H9 (cell line): Measurements from ENCODE around the gene RTF2. TPM values are rescaled to one million over a fixed set of nuclear protein-coding genes. Genes with fewer than 3 reads are reported as not detected.

Experiments
- DNase-seq: peaks from one replicate; pipeline ENCODE4 v3.0.0-alpha.2; 2017
- H2AFZ ChIP-seq: one replicate; pipeline ENCODE4 v1.6.1; 2013; ENCODE audit warnings: mild to moderate bottlenecking, low read length, control low read depth, moderate library complexity
- H2AK5ac ChIP-seq: 2 replicates; pipeline ENCODE4 v1.6.1; 2013; ENCODE audit warnings: low read length, control low read depth, mixed read lengths; ENCODE audit not compliant: insufficient read length
- H2BK120ac ChIP-seq: one replicate; pipeline ENCODE4 v1.6.1; 2013; ENCODE audit warnings: low read depth, mild to moderate bottlenecking, low read length, control low read depth, inconsistent platforms; ENCODE audit not compliant: poor library complexity, severe bottlenecking
- H2BK12ac ChIP-seq: 2 replicates; pipeline ENCODE4 v1.6.1; 2013; ENCODE audit warnings: low read length, control low read depth, mixed read lengths, low read depth; ENCODE audit not compliant: insufficient read length
- H2BK15ac ChIP-seq: 2 replicates; pipeline ENCODE4 v1.6.1; 2013; ENCODE audit warnings: low read depth, low read length, control low read depth
- H2BK20ac ChIP-seq: one replicate; pipeline ENCODE4 v1.6.1; 2013; ENCODE audit warnings: low read depth, mild to moderate bottlenecking, low read length, control low read depth, inconsistent platforms; ENCODE audit not compliant: poor library complexity, severe bottlenecking
- H2BK5ac ChIP-seq: 2 replicates; pipeline ENCODE4 v1.6.1; 2013; ENCODE audit warnings: low read length, control low read depth, mixed read lengths; ENCODE audit not compliant: insufficient read length
- H3K14ac ChIP-seq: 2 replicates; pipeline ENCODE4 v1.6.1; 2013; ENCODE audit warnings: low read length, control low read depth; ENCODE audit not compliant: insufficient read depth
- H3K18ac ChIP-seq: 2 replicates; pipeline ENCODE4 v1.6.1; 2013; ENCODE audit warnings: low read depth, mild to moderate bottlenecking, mixed read lengths, low read length, control low read depth; ENCODE audit not compliant: insufficient read length
- H3K23ac ChIP-seq: 2 replicates; pipeline ENCODE4 v1.6.1; 2013; ENCODE audit warnings: low read length, control low read depth, mixed read lengths, low read depth; ENCODE audit not compliant: insufficient read length
- H3K23me2 ChIP-seq: 2 replicates; pipeline ENCODE4 v1.6.1; 2013; ENCODE audit warnings: low read depth, mild to moderate bottlenecking, mixed read lengths, low read length, control low read depth; ENCODE audit not compliant: insufficient read length, poor library complexity, severe bottlenecking
- H3K27ac ChIP-seq: 2 replicates; pipeline ENCODE4 v1.5.1; 2013; ENCODE audit warnings: low read length, control low read depth, mixed read lengths, low read depth; ENCODE audit not compliant: insufficient read length
- H3K27me3 ChIP-seq: 2 replicates; pipeline ENCODE4 v1.6.1; 2013; ENCODE audit warnings: low read length, control low read depth, inconsistent platforms; ENCODE audit not compliant: insufficient read depth
- H3K4ac ChIP-seq: 2 replicates; pipeline ENCODE4 v1.6.1; 2013; ENCODE audit warnings: low read depth, mild to moderate bottlenecking, control low read depth, inconsistent platforms, low read length, moderate library complexity
- H3K4me1 ChIP-seq: 2 replicates; pipeline ENCODE4 v1.6.1; 2013; ENCODE audit warnings: low read length, control low read depth, inconsistent platforms; ENCODE audit not compliant: insufficient read depth
- H3K4me2 ChIP-seq: 2 replicates; pipeline ENCODE4 v1.6.1; 2013; ENCODE audit warnings: low read length, control low read depth, mixed read lengths; ENCODE audit not compliant: insufficient read length, insufficient read depth
- H3K56ac ChIP-seq: 2 replicates; pipeline ENCODE4 v1.6.1; 2013; ENCODE audit warnings: low read depth, mild to moderate bottlenecking, mixed read lengths, low read length, control low read depth; ENCODE audit not compliant: insufficient read length
- H3K79me1 ChIP-seq: 2 replicates; pipeline ENCODE4 v1.6.1; 2013; ENCODE audit warnings: low read depth, mild to moderate bottlenecking, moderate library complexity, low read length, control low read depth, inconsistent platforms; ENCODE audit not compliant: insufficient read depth, poor library complexity, severe bottlenecking
- H3K79me2 ChIP-seq: 2 replicates; pipeline ENCODE4 v1.6.1; 2013; ENCODE audit warnings: low read length, control low read depth, inconsistent platforms; ENCODE audit not compliant: insufficient read depth
- H3K9ac ChIP-seq: 2 replicates; pipeline ENCODE4 v1.6.1; 2013; ENCODE audit warnings: low read length, control low read depth, mixed read lengths; ENCODE audit not compliant: insufficient read length; ENCODE audit errors: extremely low read depth
- H3K9me3 ChIP-seq: one replicate; pipeline ENCODE4 v1.6.1; 2013; ENCODE audit warnings: low read depth, low read length, inconsistent platforms; ENCODE audit not compliant: control insufficient read depth
- H3T11ph ChIP-seq: one replicate; pipeline ENCODE4 v1.6.1; 2013; ENCODE audit warnings: mild to moderate bottlenecking, low read length, control low read depth, inconsistent platforms
- H4K20me1 ChIP-seq: one replicate; pipeline ENCODE4 v1.6.1; 2013; ENCODE audit not compliant: control insufficient read depth, insufficient read length, insufficient read depth
- H4K5ac ChIP-seq: 2 replicates; pipeline ENCODE4 v1.6.1; 2013; ENCODE audit warnings: low read depth, mild to moderate bottlenecking, mixed read lengths, low read length, control low read depth; ENCODE audit not compliant: insufficient read length
- H4K8ac ChIP-seq: replicated peaks from 2 replicates; pipeline ENCODE4 v1.6.1; 2013; ENCODE audit warnings: low read length, control low read depth, mixed read lengths, low read depth; ENCODE audit not compliant: insufficient read length
- H4K91ac ChIP-seq: 2 replicates; pipeline ENCODE4 v1.6.1; 2013; ENCODE audit warnings: low read depth, mild to moderate bottlenecking, moderate library complexity, mixed read lengths, low read length, control low read depth; ENCODE audit not compliant: insufficient read length
- H3K27ac Mint-ChIP-seq, 3 experiments: 2 replicates in 2 of 3; 3 replicates in 1 of 3; pipeline ENCODE4 v1.8.0; 2020 to 2021; ENCODE audit warnings: mixed read lengths in 3 of 3, mild to moderate bottlenecking in 1 of 3, moderate library complexity in 1 of 3
- H3K27me3 Mint-ChIP-seq: 2 replicates; pipeline ENCODE4 v1.8.0; 2021; ENCODE audit warnings: low read depth, mild to moderate bottlenecking, moderate library complexity, mixed read lengths
- H3K36me3 Mint-ChIP-seq, 3 experiments: 2 replicates in 2 of 3; 3 replicates in 1 of 3; pipeline ENCODE4 v1.8.0; 2020 to 2021; ENCODE audit warnings: low read depth in 3 of 3, mixed read lengths in 3 of 3; ENCODE audit not compliant: insufficient read depth in 1 of 3
- H3K4me1 Mint-ChIP-seq, 2 experiments: 2 replicates each; pipeline ENCODE4 v1.8.0; 2020; ENCODE audit warnings: mixed read lengths in 2 of 2
- H3K4me3 Mint-ChIP-seq, 2 experiments: 2 replicates in 1 of 2; 3 replicates in 1 of 2; pipeline ENCODE4 v1.8.0; 2020 to 2021; ENCODE audit warnings: mild to moderate bottlenecking in 2 of 2, mixed read lengths in 2 of 2, moderate library complexity in 1 of 2
- H3K9me3 Mint-ChIP-seq, 2 experiments: 2 replicates in 1 of 2; 3 replicates in 1 of 2; pipeline ENCODE4 v1.8.0; 2020; ENCODE audit warnings: mild to moderate bottlenecking in 2 of 2, mixed read lengths in 2 of 2, moderate library complexity in 1 of 2
- CTCF ChIP-seq: fragments of 200-600 bp; sonication (generic); conservative IDR thresholded peaks from 3 replicates; pipeline ENCODE4 v1.8.0; 2021; ENCODE audit warnings: antibody characterized with exemption, mild to moderate bottlenecking
- WGBS: extraction: QIAGEN DNeasy Blood & Tissue Kit; methylation state at CpG from one replicate; pipeline ENCODE4 v1.1.7; 2013; ENCODE audit warnings: missing lambda C conversion rate, low lambda C conversion rate, mixed read lengths; ENCODE audit not compliant: insufficient read length; ENCODE audit errors: extremely low coverage; 5-methylcytosine and 5-hydroxymethylcytosine counted together
- total RNA-seq: library from RNA; stranded (reverse); gene quantifications from 2 replicates; pipeline ENCODE4 v1.2.1, GENCODE V29; 2021

Gene RTF2
- total RNA-seq, 1 experiment from 2014 or later, result 62.6 TPM

- Histone ChIP-seq H4K20me1 (no peaks in the 10 kb centered on the region), H3K4ac (no peak overlapping the region)
Observed at GRCh38 chr20:56565511-56565910, 97.1 kb downstream of the RTF2 start.

More at GRCh38 chr20:56565511-56565910, 97.1 kb downstream of the RTF2 start:
- no peak for TF ChIP-seq CTCF
- H4K5ac ChIP-seq, result no peak overlapping the region
- no peak overlapping the region for H2BK15ac ChIP-seq
- no peaks in the 10 kb centered on the region for H3K23me2 ChIP-seq
- no peak overlapping the region for H3K18ac ChIP-seq
- H4K91ac ChIP-seq, result no peak overlapping the region
- no peaks in the 10 kb centered on the region for H3K36me3 Mint-ChIP-seq
- H3K14ac ChIP-seq, result no peak overlapping the region
- DNase-seq, result no peak
- no peak overlapping the region for H2AK5ac ChIP-seq
- H4K8ac ChIP-seq, result no peak overlapping the region
- no peak overlapping the region for H2BK5ac ChIP-seq
- no peaks in the 10 kb centered on the region for H3K27me3 Mint-ChIP-seq
- H3K4me3 Mint-ChIP-seq, result no peak overlapping the region
- no peaks in the 10 kb centered on the region for H3K79me1 ChIP-seq
- no peak overlapping the region for H3K9ac ChIP-seq
- H3K4me1 Mint-ChIP-seq, result peaks cover 6 to 8% of the 10 kb centered on the region in 2 experiments; a peak in 3 of 4 replicates
- H3K79me2 ChIP-seq, result no peaks in the 10 kb centered on the region
- H2AFZ ChIP-seq, result no peak overlapping the region
- WGBS, result no CpG with 5 or more reads among the region's 4 CpGs
- H3K27ac Mint-ChIP-seq, result no peak overlapping the region
- no peaks in the 10 kb centered on the region for H3K27me3 ChIP-seq
- no peak overlapping the region for H3K4me2 ChIP-seq
- H3K23ac ChIP-seq, result no peak overlapping the region
- H3K27ac ChIP-seq, result no peak overlapping the region
- H3K56ac ChIP-seq, result no peak overlapping the region
- H3K4me1 ChIP-seq, result no peaks in the 10 kb centered on the region
- H3K9me3 Mint-ChIP-seq, result peaks cover 0 to 3% of the 10 kb centered on the region in 2 experiments; a peak in 1 of 5 replicates
- no peak overlapping the region for H2BK120ac ChIP-seq
- H2BK12ac ChIP-seq, result no peak overlapping the region
- no peak overlapping the region for H2BK20ac ChIP-seq
- no peaks in the 10 kb centered on the region for H3K9me3 ChIP-seq
- no peak overlapping the region for H3T11ph ChIP-seq
